ENCODE measurements around the gene ZBTB43.

The ZBTB43 gene

GRCh38 chr9:126860077-126860756 lies 55.4 kb downstream of the ZBTB43 start, which contains the start of gene ZBTB34:
ZBTB34 (plus strand) TSS chr9:126860639; CDS start chr9:126879400, 18,761 bp downstream.
- DNase-seq, result peak; percentile 79

- peak; percentile 11 for DNase-seq
Observed at GRCh38 chr9:126860757-126861466, 56.1 kb downstream of the ZBTB43 start.

- peak; percentile 15 for DNase-seq
Observed at GRCh38 chr9:126861707-126862103, 56.9 kb downstream of the ZBTB43 start.

- no peak for DNase-seq
Observed at GRCh38 chr9:126862104-126862761, 57.4 kb downstream of the ZBTB43 start.

- DNase-seq, result no peak
Observed at GRCh38 chr9:126864771-126865170, 59.9 kb downstream of the ZBTB43 start.

GRCh38 chr9:126869368-126869767 lies 64.5 kb downstream of the ZBTB43 start:
- no peak for DNase-seq

GRCh38 chr9:126872516-126872915 lies 67.7 kb downstream of the ZBTB43 start:
- DNase-seq, result peak; percentile 11

- DNase-seq, result no peak
Observed at GRCh38 chr9:126874546-126875314, 69.9 kb downstream of the ZBTB43 start.

- no peak for DNase-seq
Observed at GRCh38 chr9:126875756-126876510, 71.1 kb downstream of the ZBTB43 start.

GRCh38 chr9:126876531-126876930 lies 71.7 kb downstream of the ZBTB43 start:
- DNase-seq, result no peak

GRCh38 chr9:126877418-126877817 lies 72.6 kb downstream of the ZBTB43 start:
- no peak for DNase-seq

- DNase-seq, result no peak
Observed at GRCh38 chr9:126879288-126879687, 74.4 kb downstream of the ZBTB43 start.

- DNase-seq, result no peak
Observed at GRCh38 chr9:126880226-126880946, 75.5 kb downstream of the ZBTB43 start.

GRCh38 chr9:126880947-126881332 lies 76.1 kb downstream of the ZBTB43 start:
- DNase-seq, result no peak

- no peak for DNase-seq
Observed at GRCh38 chr9:126882746-126883145, 77.9 kb downstream of the ZBTB43 start.

GRCh38 chr9:126883636-126884035 lies 78.8 kb downstream of the ZBTB43 start:
- DNase-seq, result no peak

GRCh38 chr9:126885131-126885641 lies 80.3 kb downstream of the ZBTB43 start:
- no peak for DNase-seq

GRCh38 chr9:126886034-126886822 lies 81.4 kb downstream of the ZBTB43 start:
- DNase-seq, result no peak

GRCh38 chr9:126886897-126887296 lies 82.1 kb downstream of the ZBTB43 start:
- no peak for DNase-seq

All from activated CD4-positive, alpha-beta T cell treated with anti-CD3 and anti-CD28 coated beads, Interleukin-10, Interleukin-2, amounts not matched to agents 100 ng/mL and 50 ng/mL, durations not matched to agents 16 hours and 8 hours (primary cell).